ENCODE results near the gene CSN2. TPM values are rescaled to one million over a fixed set of nuclear protein-coding genes. Genes with fewer than 3 reads are reported as not detected.

Gene CSN2, protein sequence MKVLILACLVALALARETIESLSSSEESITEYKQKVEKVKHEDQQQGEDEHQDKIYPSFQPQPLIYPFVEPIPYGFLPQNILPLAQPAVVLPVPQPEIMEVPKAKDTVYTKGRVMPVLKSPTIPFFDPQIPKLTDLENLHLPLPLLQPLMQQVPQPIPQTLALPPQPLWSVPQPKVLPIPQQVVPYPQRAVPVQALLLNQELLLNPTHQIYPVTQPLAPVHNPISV
- total RNA-seq: not detected

DNA sequence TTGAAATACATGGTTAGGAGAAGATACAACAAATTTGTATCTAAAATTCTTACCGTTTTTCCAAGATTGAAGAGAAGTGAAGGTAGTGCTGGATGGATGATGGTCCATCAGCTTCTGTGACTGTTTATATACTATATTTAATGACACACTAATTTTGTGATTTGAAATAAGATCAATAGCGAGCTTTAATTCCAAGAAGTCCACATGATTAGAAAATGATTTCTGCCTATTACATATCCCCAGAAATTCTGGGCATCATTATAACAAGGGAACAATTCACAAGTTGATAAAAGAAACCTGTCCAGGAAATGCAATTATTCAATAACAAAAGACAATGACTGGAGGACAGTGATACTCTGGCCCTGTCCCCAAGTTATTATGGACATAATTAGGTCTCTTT, at the start of gene CSN2:
CSN2 (minus strand) TSS at position 101 of the 400 bp plus-strand sequence. CDS start 4,733 bp downstream, outside the sequence.
- no peak for DNase-seq
- no peaks in the 10 kb centered on the region for H3K9me3 ChIP-seq
- intact Hi-C loops (cut with DNase I; ENCODE audit: low total_unique reads): no loop called here
- no peaks in the 10 kb centered on the region for H3K27me3 ChIP-seq
- H3K27ac ChIP-seq: no peak within 1 kb of the TSS
- H3K4me1 ChIP-seq: no peaks in the 10 kb centered on the region
- TF ChIP-seq POLR2A (IDR thresholded peaks at IDR 0.05) (no peak), POLR2AphosphoS5 (IDR thresholded peaks at IDR 0.05) (no peak), CTCF (IDR thresholded peaks at IDR 0.05) (no peak), EP300 (IDR thresholded peaks at IDR 0.05; ENCODE audit: low read depth) (no peak)
- in situ Hi-C loops (cut with MboI; ENCODE audit: low pct_ligation_motif_present in 1 of 4, low pct_unique_long_range_greater_than_20kb in 1 of 4, low sequenced_read_pairs in 3 of 4): no loop called here
- H3K36me3 ChIP-seq: no peaks in the 10 kb centered on the region
- WGBS, 2 donors (ENCODE audit: low coverage in 1 of 2): 80 to 91% methylated on average over 2 of the region's 2 CpGs
- no peak within 1 kb of the TSS for H3K4me3 ChIP-seq

- in situ Hi-C loops (cut with MboI; ENCODE audit: low pct_ligation_motif_present in 1 of 4, low pct_unique_long_range_greater_than_20kb in 1 of 4, low sequenced_read_pairs in 3 of 4): no loop called here
- no peak for DNase-seq
- no peak overlapping the region for H3K4me3 ChIP-seq
- 45 to 69% methylated on average over 3 of the region's 3 CpGs for WGBS, 2 donors (ENCODE audit: low coverage in 1 of 2)
- no peaks in the 10 kb centered on the region for H3K27me3 ChIP-seq
- TF ChIP-seq POLR2AphosphoS5 (IDR thresholded peaks at IDR 0.05) (no peak), EP300 (IDR thresholded peaks at IDR 0.05; ENCODE audit: low read depth) (no peak), CTCF (IDR thresholded peaks at IDR 0.05) (no peak), POLR2A (IDR thresholded peaks at IDR 0.05) (no peak)
- no peak overlapping the region for H3K27ac ChIP-seq
- no peaks in the 10 kb centered on the region for H3K9me3 ChIP-seq
- H3K4me1 ChIP-seq: no peaks in the 10 kb centered on the region
- intact Hi-C loops (cut with DNase I; ENCODE audit: low total_unique reads): no loop called here
- no peaks in the 10 kb centered on the region for H3K36me3 ChIP-seq
Observed at GRCh38 chr4:70008771-70009170, 43.2 kb upstream of the CSN2 start.

GRCh38 chr4:70002507-70002906, 37.0 kb upstream of the CSN2 start:
- Histone ChIP-seq H3K4me3 (no peak overlapping the region), H3K9me3 (no peaks in the 10 kb centered on the region), H3K36me3 (no peaks in the 10 kb centered on the region), H3K27ac (no peak overlapping the region), H3K27me3 (no peaks in the 10 kb centered on the region), H3K4me1 (no peaks in the 10 kb centered on the region)
- intact Hi-C loops (cut with DNase I; ENCODE audit: low total_unique reads) (no loop called here), in situ Hi-C loops (cut with MboI; ENCODE audit: low pct_ligation_motif_present in 1 of 4, low pct_unique_long_range_greater_than_20kb in 1 of 4, low sequenced_read_pairs in 3 of 4) (no loop called here)
- TF ChIP-seq EP300 (IDR thresholded peaks at IDR 0.05; ENCODE audit: low read depth): no peak
- TF ChIP-seq CTCF (IDR thresholded peaks at IDR 0.05): no peak
- TF ChIP-seq POLR2A (IDR thresholded peaks at IDR 0.05): no peak
- no peak for TF ChIP-seq POLR2AphosphoS5 (IDR thresholded peaks at IDR 0.05)
- no peak for DNase-seq

- H3K36me3 ChIP-seq: no peaks in the 10 kb centered on the region
- no peaks in the 10 kb centered on the region for H3K27me3 ChIP-seq
- no peaks in the 10 kb centered on the region for H3K4me1 ChIP-seq
- H3K27ac ChIP-seq: no peak overlapping the region
- whole genome bisulfite sequencing, 2 donors (ENCODE audit: low coverage in 1 of 2): 73 to 86% methylated on average over 1 of the region's 1 CpG
- DNase-seq: no peak
- no peak for TF ChIP-seq EP300 (IDR thresholded peaks at IDR 0.05; ENCODE audit: low read depth)
- TF ChIP-seq CTCF (IDR thresholded peaks at IDR 0.05): no peak
- no peak for TF ChIP-seq POLR2AphosphoS5 (IDR thresholded peaks at IDR 0.05)
- no peak for TF ChIP-seq POLR2A (IDR thresholded peaks at IDR 0.05)
- intact Hi-C loops (cut with DNase I; ENCODE audit: low total_unique reads): no loop called here
- in situ Hi-C loops (cut with MboI; ENCODE audit: low pct_ligation_motif_present in 1 of 4, low pct_unique_long_range_greater_than_20kb in 1 of 4, low sequenced_read_pairs in 3 of 4): no loop called here
- no peaks in the 10 kb centered on the region for H3K9me3 ChIP-seq
- H3K4me3 ChIP-seq: no peak overlapping the region
Observed at GRCh38 chr4:70000711-70001110, 35.2 kb upstream of the CSN2 start.

Data from transverse colon (tissue), 4 donors.